ENCODE results near the gene ARHGAP19.
A peak's percentile ranks its signal among the peaks of the same experiment; 100 is the strongest.

Gene ARHGAP19

DNA sequence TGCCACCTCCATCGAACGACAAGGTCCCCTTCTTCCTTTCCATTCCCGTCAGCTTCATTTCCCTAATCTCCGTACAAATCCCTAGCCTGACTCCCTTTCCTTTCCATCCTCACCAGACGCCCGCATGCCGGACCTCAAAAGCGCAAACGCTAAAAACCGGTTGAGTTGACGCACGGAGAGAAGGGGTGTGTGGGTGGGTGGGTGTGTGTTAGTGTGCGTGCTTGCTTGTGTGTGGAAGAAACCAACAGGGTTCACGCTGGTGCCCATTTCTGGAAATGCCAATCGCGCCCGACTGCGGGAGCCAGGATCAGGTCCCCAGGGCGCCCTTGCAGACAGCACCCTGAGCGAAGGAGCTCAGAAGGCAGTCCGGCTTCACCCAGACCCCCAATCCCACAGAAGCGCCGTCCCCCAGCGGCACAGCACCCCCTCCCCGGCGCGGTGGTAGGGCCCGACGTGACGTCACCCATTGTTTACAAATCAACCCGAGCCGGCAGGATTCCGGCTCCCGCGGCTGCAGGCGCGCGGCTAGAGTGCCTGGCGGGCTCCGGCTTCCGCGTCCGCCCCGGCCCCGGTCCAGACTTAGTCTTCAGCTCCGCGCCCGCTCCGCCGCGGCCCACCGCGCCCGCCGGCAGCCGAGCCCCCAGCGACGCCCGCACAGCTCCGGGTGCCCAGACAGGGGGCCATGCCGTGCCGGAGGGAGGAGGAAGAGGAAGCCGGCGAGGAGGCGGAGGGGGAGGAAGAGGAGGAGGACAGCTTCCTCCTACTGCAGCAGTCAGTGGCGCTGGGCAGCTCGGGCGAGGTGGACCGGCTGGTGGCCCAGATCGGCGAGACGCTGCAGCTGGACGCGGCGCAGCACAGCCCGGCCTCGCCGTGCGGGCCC, 26.6 kb upstream of the ARHGAP19 start, which contains the start of gene FRAT1:
FRAT1 (plus strand) TSS at position 500 of the 880 bp plus-strand sequence; CDS start at position 683, 183 bp downstream.
- H2AK5ac ChIP-seq (ENCODE audit: low read depth, low read length): no peak within 1 kb of the TSS
- H2BK5ac ChIP-seq (ENCODE audit: low read length): peak within 1 kb of the TSS; percentile 93
- no peak within 1 kb of the TSS for H4K8ac ChIP-seq (ENCODE audit: low read depth, low read length)
- H2AFZ ChIP-seq (ENCODE audit: low read length): peak within 1 kb of the TSS; percentile 100
- H2BK15ac ChIP-seq (ENCODE audit: low read length): peak within 1 kb of the TSS; percentile 92
- no peaks in the 10 kb centered on the region for H3K79me1 ChIP-seq (ENCODE audit: low read depth, low read length)
- peak within 1 kb of the TSS; percentile 100 for H3K18ac ChIP-seq (ENCODE audit: low read length)
- peak within 1 kb of the TSS; percentile 98 for H2BK120ac ChIP-seq (ENCODE audit: low read depth, low read length)
- peak within 1 kb of the TSS; percentile 73 for H3K23ac ChIP-seq (ENCODE audit: low read depth, low read length, poor library complexity)
- no peaks in the 10 kb centered on the region for H3K36me3 ChIP-seq (replicated peaks in 1 of 2; ENCODE audit: control insufficient read depth in 2 of 2, insufficient read depth in 2 of 2, low read length in 2 of 2)
- peak within 1 kb of the TSS; percentile 98 for H3K9ac ChIP-seq (ENCODE audit: low read depth, low read length, poor library complexity)
- DNase-seq (ENCODE audit: low spot score): peak; percentile 90
- H3K4ac ChIP-seq (ENCODE audit: low read length): no peak within 1 kb of the TSS
- H3K27me3 ChIP-seq (ENCODE audit: control insufficient read depth in 3 of 3, insufficient read depth in 3 of 3, low read depth in 1 of 3, low read length in 3 of 3): peaks cover 10 to 54% (median 28%) of the 10 kb centered on the region in 3 experiments
- H3K4me3 ChIP-seq (ENCODE audit: low read length in 2 of 2): peak within 1 kb of the TSS; percentile 85 to 96
- peak within 1 kb of the TSS; percentile 82 for H3K27ac ChIP-seq (replicated peaks; ENCODE audit: low read length)
- H3K4me2 ChIP-seq (ENCODE audit: insufficient read depth, low read length, poor library complexity, severe bottlenecking): peak within 1 kb of the TSS; percentile 86
- H3K9me3 ChIP-seq (replicated peaks in 1 of 2; ENCODE audit: control insufficient read depth in 2 of 2, insufficient read depth in 1 of 2, low read depth in 1 of 2, low read length in 2 of 2): peaks cover 0 to 3% of the 10 kb centered on the region in 2 donors
- H3K14ac ChIP-seq (ENCODE audit: low read length): peak within 1 kb of the TSS; percentile 94
- H3K4me1 ChIP-seq (ENCODE audit: control insufficient read depth in 2 of 2, insufficient read depth in 1 of 2, low read depth in 1 of 2, low read length in 2 of 2): peaks cover 8 to 16% of the 10 kb centered on the region in 2 donors
- H2BK12ac ChIP-seq (ENCODE audit: low read length): no peak within 1 kb of the TSS
- no CpG with 5 or more reads among the region's 79 CpGs for WGBS, 2 donors (ENCODE audit: extremely low coverage in 2 of 2, insufficient read length in 2 of 2, insufficient replicate concordance in 1 of 2)
- H4K91ac ChIP-seq (ENCODE audit: low read depth, low read length, poor library complexity): no peak within 1 kb of the TSS

GRCh38 chr10:97314671-97315070, 22.2 kb upstream of the ARHGAP19 start:
- Histone ChIP-seq H3K14ac (ENCODE audit: low read length) (no peak overlapping the region), H2BK120ac (ENCODE audit: low read depth, low read length) (no peak overlapping the region), H4K8ac (ENCODE audit: low read depth, low read length) (no peak overlapping the region), H3K4me1 (ENCODE audit: control insufficient read depth in 2 of 2, insufficient read depth in 1 of 2, low read depth in 1 of 2, low read length in 2 of 2) (peaks cover 0 to 3% of the 10 kb centered on the region in 2 donors), H3K9me3 (replicated peaks in 1 of 2; ENCODE audit: control insufficient read depth in 2 of 2, insufficient read depth in 1 of 2, low read depth in 1 of 2, low read length in 2 of 2) (no peaks in the 10 kb centered on the region), H3K36me3 (replicated peaks in 1 of 2; ENCODE audit: control insufficient read depth in 2 of 2, insufficient read depth in 2 of 2, low read length in 2 of 2) (no peaks in the 10 kb centered on the region), H3K4ac (ENCODE audit: low read length) (no peak overlapping the region), H3K27me3 (ENCODE audit: control insufficient read depth in 3 of 3, insufficient read depth in 3 of 3, low read depth in 1 of 3, low read length in 3 of 3) (peaks cover 0 to 33% (median 1%) of the 10 kb centered on the region in 3 experiments), H3K79me1 (ENCODE audit: low read depth, low read length) (no peaks in the 10 kb centered on the region), H3K23ac (ENCODE audit: low read depth, low read length, poor library complexity) (no peak overlapping the region), H2BK15ac (ENCODE audit: low read length) (no peak overlapping the region), H2BK5ac (ENCODE audit: low read length) (no peak overlapping the region), H3K4me3 (ENCODE audit: low read length in 2 of 2) (no peak overlapping the region), H3K9ac (ENCODE audit: low read depth, low read length, poor library complexity) (no peak overlapping the region), H2AFZ (ENCODE audit: low read length) (no peak overlapping the region), H2AK5ac (ENCODE audit: low read depth, low read length) (no peak overlapping the region), H4K91ac (ENCODE audit: low read depth, low read length, poor library complexity) (no peak overlapping the region), H3K27ac (replicated peaks; ENCODE audit: low read length) (no peak overlapping the region), H3K4me2 (ENCODE audit: insufficient read depth, low read length, poor library complexity, severe bottlenecking) (no peak overlapping the region), H2BK12ac (ENCODE audit: low read length) (no peak overlapping the region), H3K18ac (ENCODE audit: low read length) (no peak overlapping the region)
- no peak for DNase-seq (ENCODE audit: low spot score)
- WGBS, 2 donors (ENCODE audit: extremely low coverage in 2 of 2, insufficient read length in 2 of 2, insufficient replicate concordance in 1 of 2): no CpG with 5 or more reads among the region's 4 CpGs

DNA sequence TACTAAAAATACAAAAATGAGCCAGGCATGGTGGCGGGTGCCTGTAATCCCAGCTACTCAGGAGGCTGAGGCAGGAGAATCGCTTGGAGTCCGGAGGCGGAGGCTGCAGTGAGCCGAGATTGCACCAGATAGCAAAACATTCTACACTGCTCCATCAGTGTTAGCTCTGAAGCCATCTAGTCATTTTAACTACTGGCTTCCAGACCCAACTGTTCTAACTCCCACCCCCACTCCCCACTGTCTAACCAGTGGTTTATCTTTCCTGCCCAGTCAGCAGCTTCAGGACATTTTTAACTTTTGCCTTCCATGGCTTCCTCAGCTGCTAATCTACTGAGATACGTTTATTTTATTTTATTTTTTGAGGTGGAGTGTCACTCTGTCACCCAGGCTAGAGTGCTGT, 20.5 kb upstream of the ARHGAP19 start:
- Histone ChIP-seq H2BK15ac (ENCODE audit: low read length) (no peak overlapping the region), H3K27me3 (ENCODE audit: control insufficient read depth in 3 of 3, insufficient read depth in 3 of 3, low read depth in 1 of 3, low read length in 3 of 3) (peaks cover 0 to 33% (median 0%) of the 10 kb centered on the region in 3 experiments), H2BK12ac (ENCODE audit: low read length) (no peak overlapping the region), H3K9me3 (replicated peaks in 1 of 2; ENCODE audit: control insufficient read depth in 2 of 2, insufficient read depth in 1 of 2, low read depth in 1 of 2, low read length in 2 of 2) (no peaks in the 10 kb centered on the region), H3K36me3 (replicated peaks in 1 of 2; ENCODE audit: control insufficient read depth in 2 of 2, insufficient read depth in 2 of 2, low read length in 2 of 2) (no peaks in the 10 kb centered on the region), H3K18ac (ENCODE audit: low read length) (no peak overlapping the region), H2BK5ac (ENCODE audit: low read length) (no peak overlapping the region), H3K9ac (ENCODE audit: low read depth, low read length, poor library complexity) (no peak overlapping the region), H3K27ac (replicated peaks; ENCODE audit: low read length) (no peak overlapping the region), H4K91ac (ENCODE audit: low read depth, low read length, poor library complexity) (no peak overlapping the region), H3K79me1 (ENCODE audit: low read depth, low read length) (no peaks in the 10 kb centered on the region), H2AFZ (ENCODE audit: low read length) (no peak overlapping the region), H3K23ac (ENCODE audit: low read depth, low read length, poor library complexity) (no peak overlapping the region), H4K8ac (ENCODE audit: low read depth, low read length) (no peak overlapping the region), H2AK5ac (ENCODE audit: low read depth, low read length) (no peak overlapping the region), H3K4me3 (ENCODE audit: low read length in 2 of 2) (no peak overlapping the region), H3K14ac (ENCODE audit: low read length) (no peak overlapping the region), H3K4me1 (ENCODE audit: control insufficient read depth in 2 of 2, insufficient read depth in 1 of 2, low read depth in 1 of 2, low read length in 2 of 2) (no peaks in the 10 kb centered on the region), H3K4ac (ENCODE audit: low read length) (no peak overlapping the region), H3K4me2 (ENCODE audit: insufficient read depth, low read length, poor library complexity, severe bottlenecking) (no peak overlapping the region), H2BK120ac (ENCODE audit: low read depth, low read length) (no peak overlapping the region)
- DNase-seq (ENCODE audit: low spot score): no peak
- WGBS, 2 donors (ENCODE audit: extremely low coverage in 2 of 2, insufficient read length in 2 of 2, insufficient replicate concordance in 1 of 2): no CpG with 5 or more reads among the region's 6 CpGs

DNA sequence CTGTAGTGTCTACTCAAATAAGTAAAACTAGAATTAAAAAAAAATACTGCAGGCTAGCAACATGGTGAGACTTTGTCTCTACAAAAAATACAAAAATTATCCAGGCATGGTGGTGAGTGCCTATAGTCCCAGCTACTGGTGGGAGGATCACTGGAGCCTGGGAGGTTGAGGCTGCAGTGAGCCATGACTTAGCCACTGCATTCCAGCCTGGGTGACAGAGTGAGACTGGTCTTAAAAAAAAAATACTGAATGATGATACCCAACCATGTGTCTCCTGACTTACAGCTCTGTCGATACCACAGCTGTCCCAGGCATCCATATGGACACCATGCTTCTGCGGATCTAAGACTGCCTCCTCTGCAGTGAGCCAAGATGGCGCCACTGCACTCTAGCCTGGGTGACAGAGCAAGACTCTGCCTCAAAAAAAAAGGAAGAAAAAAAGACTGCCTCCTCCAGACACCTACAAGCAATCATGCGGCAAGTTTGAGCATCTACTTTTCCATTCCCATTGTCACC, 18.7 kb upstream of the ARHGAP19 start:
- H3K27ac ChIP-seq (replicated peaks; ENCODE audit: low read length): no peak overlapping the region
- H3K4me2 ChIP-seq (ENCODE audit: insufficient read depth, low read length, poor library complexity, severe bottlenecking): no peak overlapping the region
- H3K4me3 ChIP-seq (ENCODE audit: low read length in 2 of 2): no peak overlapping the region
- no peak overlapping the region for H3K9ac ChIP-seq (ENCODE audit: low read depth, low read length, poor library complexity)
- WGBS, 2 donors (ENCODE audit: extremely low coverage in 2 of 2, insufficient read length in 2 of 2, insufficient replicate concordance in 1 of 2): no CpG with 5 or more reads among the region's 4 CpGs
- H2AFZ ChIP-seq (ENCODE audit: low read length): no peak overlapping the region
- H3K4me1 ChIP-seq (ENCODE audit: control insufficient read depth in 2 of 2, insufficient read depth in 1 of 2, low read depth in 1 of 2, low read length in 2 of 2): no peaks in the 10 kb centered on the region
- H2BK15ac ChIP-seq (ENCODE audit: low read length): no peak overlapping the region
- H3K36me3 ChIP-seq (replicated peaks in 1 of 2; ENCODE audit: control insufficient read depth in 2 of 2, insufficient read depth in 2 of 2, low read length in 2 of 2): no peaks in the 10 kb centered on the region
- H2BK5ac ChIP-seq (ENCODE audit: low read length): no peak overlapping the region
- H3K14ac ChIP-seq (ENCODE audit: low read length): no peak overlapping the region
- no peak overlapping the region for H3K23ac ChIP-seq (ENCODE audit: low read depth, low read length, poor library complexity)
- H2BK120ac ChIP-seq (ENCODE audit: low read depth, low read length): no peak overlapping the region
- H3K4ac ChIP-seq (ENCODE audit: low read length): no peak overlapping the region
- no peak overlapping the region for H4K8ac ChIP-seq (ENCODE audit: low read depth, low read length)
- no peaks in the 10 kb centered on the region for H3K9me3 ChIP-seq (replicated peaks in 1 of 2; ENCODE audit: control insufficient read depth in 2 of 2, insufficient read depth in 1 of 2, low read depth in 1 of 2, low read length in 2 of 2)
- peaks cover 0 to 23% (median 0%) of the 10 kb centered on the region in 3 experiments for H3K27me3 ChIP-seq (ENCODE audit: control insufficient read depth in 3 of 3, insufficient read depth in 3 of 3, low read depth in 1 of 3, low read length in 3 of 3)
- DNase-seq (ENCODE audit: low spot score): no peak
- no peak overlapping the region for H4K91ac ChIP-seq (ENCODE audit: low read depth, low read length, poor library complexity)
- H2BK12ac ChIP-seq (ENCODE audit: low read length): no peak overlapping the region
- no peaks in the 10 kb centered on the region for H3K79me1 ChIP-seq (ENCODE audit: low read depth, low read length)
- H3K18ac ChIP-seq (ENCODE audit: low read length): no peak overlapping the region
- no peak overlapping the region for H2AK5ac ChIP-seq (ENCODE audit: low read depth, low read length)

All from neuronal stem cell (in vitro differentiated cells).